K562 (cell line): Measurements from ENCODE around the gene RIN3. TPM values are rescaled to one million over a fixed set of nuclear protein-coding genes. Genes with fewer than 3 reads are reported as not detected.

Experiments used
- ATAC-seq: fragments of 200-7000 bp; cut with Tn5 transposase; 3 replicates; pipeline ENCODE4 v1.9.1; 2020; ENCODE audit warnings: moderate library complexity
- BruUV-seq: library from RNA; stranded (reverse); fragments of 400-500 nt; replicated peaks from 2 replicates; lab custom pipeline; 2021; lab: Mats Ljungman, UMichigan
- CTCF ChIA-PET: fragments of 300-600 bp; formaldehyde crosslinking; extraction: SDS; loops from one replicate; lab custom pipeline; 2021; ENCODE audit warnings: low intra/inter-chr PET ratio; lab: Yijun Ruan, JAX
- POLR2A ChIA-PET: fragments of 300-600, 350-650 bp; sonication (Branson Sonifier 250); formaldehyde crosslinking; extraction: SDS; loops from one replicate; lab custom pipeline; 2021; ENCODE audit warnings: antibody characterized with exemption, inconsistent platforms; lab: Yijun Ruan, JAX
- DNase-seq, 4 experiments: peaks; one replicate each; pipeline versions ENCODE4 v3.0.0 to v3.0.0-alpha.2; 2011 to 2018; ENCODE audit warnings: low spot score in 3 of 4, mixed read lengths in 3 of 4; ENCODE audit errors: extremely low read depth in 1 of 4
- FAIRE-seq: peaks from 2 replicates; lab custom pipeline; 2011; peaks lifted over from hg19 to GRCh38; lab: Jason Lieb, UNC
- H2AFZ ChIP-seq: 2 replicates; pipeline ENCODE4 v1.6.0; 2011; ENCODE audit warnings: low read depth, low read length, control low read depth, inconsistent platforms
- H3K27ac ChIP-seq: fragments of 200-600 bp; 3 replicates; pipeline ENCODE4 v1.8.0; 2011; ENCODE audit warnings: low read depth, mild to moderate bottlenecking, control low read depth, inconsistent platforms, low read length, moderate library complexity, mixed read lengths; ENCODE audit errors: extremely low read depth
- H3K27me3 ChIP-seq, 2 experiments: fragments of 300-600 bp in 1 of 2; 2 replicates in 1 of 2; 3 replicates in 1 of 2; pipeline versions ENCODE4 v1.6.0 to v1.8.0; 2011; ENCODE audit warnings: inconsistent platforms in 2 of 2, low read length in 2 of 2, mild to moderate bottlenecking in 1 of 2, mixed read lengths in 1 of 2, moderate library complexity in 1 of 2; ENCODE audit not compliant: control insufficient read depth in 2 of 2, insufficient read depth in 2 of 2
- H3K36me3 ChIP-seq: fragments of 300-600 bp; 3 replicates; pipeline ENCODE4 v1.8.0; 2011; ENCODE audit warnings: mild to moderate bottlenecking, low read length, inconsistent platforms; ENCODE audit not compliant: control insufficient read depth, insufficient read depth
- H3K4me1 ChIP-seq, 2 experiments: fragments of 200-600 bp in 1 of 2; replicated peaks in 1 of 2; 2 replicates in 1 of 2; 3 replicates in 1 of 2; pipeline versions ENCODE4 v1.5.1 to v1.8.0; 2011; ENCODE audit warnings: inconsistent platforms in 2 of 2, low read length in 2 of 2, mild to moderate bottlenecking in 1 of 2, mixed read lengths in 1 of 2, moderate library complexity in 1 of 2; ENCODE audit not compliant: control insufficient read depth in 2 of 2, insufficient read depth in 2 of 2
- H3K4me2 ChIP-seq: 2 replicates; pipeline ENCODE4 v1.6.1; 2011; ENCODE audit warnings: low read length, control low read depth, inconsistent platforms, mixed read lengths; ENCODE audit not compliant: insufficient read depth
- H3K4me3 ChIP-seq: fragments of 200-600 bp; sonication (generic), shearing (Covaris generic); 2 replicates; pipeline ENCODE4 v1.5.1; 2016; ENCODE audit warnings: control low read depth, inconsistent platforms
- H3K79me2 ChIP-seq: fragments of 200-600 bp; 3 replicates; pipeline ENCODE4 v1.8.0; 2011; ENCODE audit warnings: low read length, inconsistent platforms; ENCODE audit not compliant: control insufficient read depth, insufficient read depth
- H3K9ac ChIP-seq, 2 experiments: 2 replicates each; pipeline versions ENCODE4 v1.6.0 to v1.6.1; 2011; ENCODE audit warnings: low read depth in 2 of 2, low read length in 2 of 2, control low read depth in 1 of 2, inconsistent platforms in 1 of 2, mild to moderate bottlenecking in 1 of 2, mixed read lengths in 1 of 2; ENCODE audit not compliant: insufficient read depth in 1 of 2
- H3K9me1 ChIP-seq: one replicate; pipeline ENCODE4 v1.6.0; 2011; ENCODE audit warnings: inconsistent platforms, mild to moderate bottlenecking, low read length, moderate library complexity; ENCODE audit not compliant: control insufficient read depth, insufficient read depth
- H3K9me3 ChIP-seq: replicated peaks from 2 replicates; pipeline ENCODE4 v1.5.1; 2011; ENCODE audit warnings: low read depth, low read length, inconsistent platforms; ENCODE audit not compliant: control insufficient read depth, insufficient read depth
- H4K20me1 ChIP-seq: replicated peaks from 2 replicates; pipeline ENCODE4 v1.6.1; 2011; ENCODE audit warnings: low read length, inconsistent platforms, mixed read lengths; ENCODE audit not compliant: control insufficient read depth, insufficient read depth
- BCOR ChIP-seq: fragments of 450-650 bp; IDR thresholded peaks from 2 replicates; pipeline ENCODE4 v1.6.1; 2016
- PHTF2 ChIP-seq: fragments of 250-450 bp; sonication (Bioruptor Pico); IDR thresholded peaks from 2 replicates; pipeline ENCODE4 v1.5.0; 2021; ENCODE audit warnings: mild to moderate bottlenecking
- RAD51 ChIP-seq: fragments of 450-650 bp; IDR thresholded peaks from 2 replicates; pipeline ENCODE4 v1.7.1; 2016; ENCODE audit warnings: low read depth, mild to moderate bottlenecking, borderline replicate concordance
- RBM25 ChIP-seq: fragments of 200-400 bp; formaldehyde crosslinking; IDR thresholded peaks from 2 replicates; pipeline ENCODE4 v1.6.1; 2018; ENCODE audit warnings: low read length, low read depth, moderate library complexity; ENCODE audit not compliant: severe bottlenecking
- ZFP36 ChIP-seq: fragments of 150-350 bp; IDR thresholded peaks from 2 replicates; pipeline ENCODE4 v1.6.1; 2018; ENCODE audit warnings: low read length, low read depth; ENCODE audit not compliant: partially characterized antibody
- ZNF436 ChIP-seq: fragments of 250-450, 450-650 bp; sonication (Bioruptor Pico); formaldehyde crosslinking; IDR thresholded peaks from 2 replicates; pipeline ENCODE4 v1.7.0; 2020; ENCODE audit warnings: mild to moderate bottlenecking
- WGBS: fragments of 100-300 bp; shearing (Covaris generic); methylation state at CpG from one replicate; pipeline ENCODE4 v1.1.6; 2016; ENCODE audit warnings: low coverage, mixed read lengths; ENCODE audit not compliant: insufficient coverage; ENCODE audit errors: missing lambda C conversion rate; 5-methylcytosine and 5-hydroxymethylcytosine counted together
- in situ Hi-C: fragments of 300-500 bp; cut with MboI; formaldehyde crosslinking; loops from 4 replicates; pipeline ENCODE4 v1.15.0; 2018; ENCODE audit warnings: inconsistent platforms, mixed read lengths
- intact Hi-C: fragments of 100-400 bp; cut with micrococcal nuclease; formaldehyde crosslinking; loops from 2 replicates; pipeline ENCODE4 v1.14.2; 2022
- polyA plus RNA-seq, 8 experiments: library from polyadenylated mRNA; depleted of rRNA in 4 of 8; stranded (reverse) in 5 of 8; unstranded in 3 of 8; fragments of >200 nt; fragmentation: Nextera tagmentation in 2 of 8; fragmentation: Illumina TruSeq in 1 of 8; extraction: Ambion mirVana in 2 of 8; extraction: Trizol in 1 of 8; gene quantifications; 2 replicates each; pipeline versions ENCODE4 v1.2.1 to v1.2.3, GENCODE V29; 2011 to 2014; ENCODE audit warnings: inconsistent platforms in 1 of 8, missing spikeins in 1 of 8
- total RNA-seq, 7 experiments: library from RNA; depleted of rRNA in 6 of 7; stranded (reverse); fragments of >200 nt in 6 of 7; fragmentation: Illumina TruSeq in 2 of 7; extraction: Trizol in 2 of 7; gene quantifications; 2 replicates each; pipeline versions ENCODE4 v1.2.1 to v1.2.3, GENCODE V29; 2011 to 2021; ENCODE audit warnings: low replicate concordance in 1 of 7
- TF ChIP-seq, protein P1 (sequence below): fragments of 450-650 bp; IDR thresholded peaks from 2 replicates; pipeline ENCODE4 v1.6.1; 2016; ENCODE audit warnings: low read depth, mild to moderate bottlenecking, moderate library complexity

RIN3 gene
- total and polyA plus RNA-seq, 9 of the 15 experiments (the other 6 are each of a cell fraction or from before 2014, with no cell fraction given), result 0.01 to 0.49 (median 0.08) TPM; not detected in 5

DNA sequence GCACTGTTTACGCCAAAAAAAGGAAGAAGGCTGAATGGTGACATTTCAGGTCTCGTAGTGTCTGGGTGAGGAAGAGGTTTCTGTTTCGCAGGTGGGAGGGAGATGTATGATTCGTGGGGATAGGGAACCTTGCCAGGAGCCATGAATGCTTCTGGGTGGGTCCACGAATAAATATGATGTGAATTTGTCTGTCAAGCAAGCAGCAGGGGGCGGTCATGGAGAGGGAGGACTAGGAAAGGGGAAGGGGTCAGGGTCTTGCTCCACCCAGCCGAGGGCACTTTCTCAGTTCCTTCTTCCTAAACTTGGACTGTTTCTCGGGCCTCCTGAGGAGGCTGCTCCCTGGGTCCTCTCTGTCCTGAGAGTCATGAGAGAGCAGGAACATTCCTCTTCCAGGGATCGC is 162.4 kb downstream of the RIN3 start:
- CTCF ChIA-PET, result no interaction called here
- WGBS, result 5% methylated on average over 9 of the region's 9 CpGs

DNA sequence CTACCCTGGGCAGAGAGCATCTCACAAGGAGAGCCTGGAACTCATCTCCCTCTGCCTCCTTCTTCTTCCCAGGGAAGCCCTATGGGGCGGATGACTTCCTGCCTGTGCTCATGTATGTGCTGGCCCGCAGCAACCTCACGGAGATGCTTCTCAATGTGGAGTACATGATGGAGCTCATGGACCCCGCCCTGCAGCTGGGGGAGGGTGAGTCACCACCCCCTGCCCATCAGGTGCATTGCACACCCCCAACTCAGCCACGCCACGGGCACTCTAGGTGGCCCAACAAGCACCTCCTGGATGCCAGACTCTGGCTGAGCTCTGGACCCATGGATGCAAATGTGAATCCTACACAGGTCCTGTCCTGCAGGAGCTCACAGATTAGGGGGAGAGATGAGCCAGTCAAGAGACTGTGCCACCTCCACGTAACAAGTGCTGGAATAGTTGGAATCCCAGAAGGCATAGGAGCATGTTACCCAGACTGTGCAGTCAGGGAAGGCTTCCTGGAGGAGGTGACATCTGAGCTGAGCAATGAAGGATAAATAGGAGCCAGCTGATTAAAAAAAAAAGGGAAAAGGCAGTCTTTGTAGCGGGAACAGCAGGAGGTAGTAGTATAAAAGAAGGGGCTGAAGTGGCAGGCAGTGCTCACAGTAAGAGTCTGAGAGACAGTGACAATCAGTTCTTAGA is 163.0 kb downstream of the RIN3 start:
- in situ Hi-C loops, result no loop called here
- Histone ChIP-seq H3K4me2 (no peak overlapping the region), H2AFZ (no peak overlapping the region), H3K9ac (no peak overlapping the region), H3K27ac (no peak overlapping the region), H3K79me2 (no peaks in the 10 kb centered on the region), H3K36me3 (no peaks in the 10 kb centered on the region), H3K4me1 (no peaks in the 10 kb centered on the region; a peak in 1 of 5 replicates), H3K27me3 (peaks cover 0 to 12% of the 10 kb centered on the region in 2 experiments; a peak in 1 of 5 replicates), H3K9me1 (no peaks in the 10 kb centered on the region), H3K4me3 (no peak overlapping the region), H4K20me1 (no peaks in the 10 kb centered on the region), H3K9me3 (no peaks in the 10 kb centered on the region)
- ATAC-seq, result no peak
- DNase-seq, result no peak
- POLR2A ChIA-PET, result no interaction called here
- 0% methylated on average over 1 of the region's 8 CpGs for WGBS
- BruUV-seq, result no TSS peak
- intact Hi-C loops, result no loop called here
- no peak for FAIRE-seq
- TF ChIP-seq BCOR (0 out of 2 replicates have a peak, but pooled peaks have one; percentile 21), ZNF436 (CRISPR knock-in tag) (peak; percentile 80), RBM25 (peak; percentile 70), ZFP36 (peak; percentile 96), RAD51 (no peak)
- TF ChIP-seq, protein P1, sequence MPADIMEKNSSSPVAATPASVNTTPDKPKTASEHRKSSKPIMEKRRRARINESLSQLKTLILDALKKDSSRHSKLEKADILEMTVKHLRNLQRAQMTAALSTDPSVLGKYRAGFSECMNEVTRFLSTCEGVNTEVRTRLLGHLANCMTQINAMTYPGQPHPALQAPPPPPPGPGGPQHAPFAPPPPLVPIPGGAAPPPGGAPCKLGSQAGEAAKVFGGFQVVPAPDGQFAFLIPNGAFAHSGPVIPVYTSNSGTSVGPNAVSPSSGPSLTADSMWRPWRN, result no peak
- CTCF ChIA-PET, result no interaction called here

More for the DNA sequence above, 162.4 kb downstream of the RIN3 start:
- POLR2A ChIA-PET, result no interaction called here
- intact Hi-C loops (no loop called here), in situ Hi-C loops (no loop called here)
- no peak for TF ChIP-seq PHTF2
- FAIRE-seq (no peak), ATAC-seq (no peak), DNase-seq (no peak)
- no peaks in the 10 kb centered on the region for H3K36me3 ChIP-seq
- no peaks in the 10 kb centered on the region for H4K20me1 ChIP-seq
- no peak overlapping the region for H2AFZ ChIP-seq
- no peaks in the 10 kb centered on the region for H3K79me2 ChIP-seq
- H3K9ac ChIP-seq, result no peak overlapping the region
- peaks cover 0 to 12% of the 10 kb centered on the region in 2 experiments; a peak in 1 of 5 replicates for H3K27me3 ChIP-seq
- H3K4me2 ChIP-seq, result no peak overlapping the region
- no peak overlapping the region for H3K27ac ChIP-seq
- no peaks in the 10 kb centered on the region for H3K9me3 ChIP-seq
- no peaks in the 10 kb centered on the region; a peak in 1 of 5 replicates for H3K4me1 ChIP-seq
- H3K4me3 ChIP-seq, result no peak overlapping the region
- H3K9me1 ChIP-seq, result no peaks in the 10 kb centered on the region
- no TSS peak for BruUV-seq
